Suppressor macrophage treated with lipopolysaccharide for 1 hour (primary cell): ENCODE measurements around the gene RGS5.

Source experiments
- DNase-seq, 3 donors: peaks; one replicate each; pipeline ENCODE4 v3.0.0-alpha.2; 2020 to 2022

The RGS5 gene

DNA sequence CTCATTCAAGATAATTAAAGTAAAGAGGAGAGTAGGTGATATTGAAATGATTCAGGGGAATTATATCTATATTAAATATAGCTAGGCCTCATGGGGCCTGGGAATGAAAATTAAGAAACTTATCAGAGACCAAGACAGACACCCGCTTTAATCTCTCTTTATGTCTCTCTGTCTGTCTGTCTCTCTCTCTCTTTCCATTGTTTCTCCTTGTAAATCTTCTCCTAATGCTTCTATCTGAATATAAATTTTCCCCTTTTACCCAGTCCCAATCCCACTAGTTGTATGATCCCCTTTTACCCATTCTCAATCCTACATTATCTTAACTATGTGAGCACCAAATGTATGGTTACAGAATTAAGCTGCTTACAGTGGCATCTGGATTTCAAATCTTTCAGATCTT is 61.2 kb downstream of the RGS5 start:
- DNase-seq, result no peak

DNA sequence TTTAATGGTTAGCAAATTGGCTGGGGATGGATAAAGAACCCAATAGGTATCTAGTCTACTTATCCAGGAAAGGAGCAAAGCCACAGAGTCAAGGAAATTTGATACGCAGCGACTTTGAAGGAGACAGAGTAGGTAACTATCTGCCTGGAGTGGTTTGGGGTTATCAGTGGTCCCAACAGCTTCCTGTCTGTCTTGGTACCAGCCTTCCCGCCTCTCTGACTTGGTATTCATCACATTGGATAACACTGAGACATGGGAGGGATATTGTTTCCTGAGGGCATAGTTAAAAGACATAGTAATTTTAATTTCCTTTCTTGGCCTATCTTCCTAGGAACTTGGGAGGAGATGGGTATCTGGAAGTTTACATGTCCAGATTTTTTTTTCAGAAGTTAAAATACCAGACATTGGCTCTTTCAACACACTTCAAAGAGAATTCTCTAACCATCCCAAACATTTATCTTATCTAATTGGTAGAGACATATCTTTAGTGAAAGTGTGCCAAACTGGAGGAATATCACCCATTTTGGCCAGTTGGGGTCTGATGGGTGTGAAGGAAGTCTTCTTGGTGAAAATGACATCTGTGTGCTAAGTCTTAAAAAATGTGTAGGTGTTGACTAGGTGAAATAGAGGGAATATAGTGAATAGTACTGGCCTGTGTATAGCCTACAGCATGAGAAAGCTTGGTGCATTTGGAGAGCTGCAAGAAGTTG is 65.0 kb downstream of the RGS5 start:
- DNase-seq, result no peak

DNA sequence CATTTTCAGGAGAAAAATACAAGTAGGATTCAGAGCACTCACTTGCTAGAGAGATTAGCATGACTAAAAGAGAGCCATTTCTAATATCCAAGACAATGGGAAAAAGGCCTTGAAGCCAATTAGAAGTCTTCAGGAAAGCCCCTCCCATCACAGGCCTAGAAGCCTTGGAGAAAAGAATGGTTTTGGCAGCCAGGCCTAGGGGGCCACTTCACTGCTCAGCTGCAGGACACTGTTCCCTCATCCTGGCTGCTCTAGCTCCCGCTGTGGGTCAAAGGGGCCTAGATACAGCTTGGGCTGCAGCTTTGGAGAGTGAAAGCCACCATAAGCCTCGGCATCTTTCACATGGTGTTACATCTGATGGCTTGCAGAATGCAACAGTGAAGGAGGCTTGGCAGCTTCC is 70.7 kb downstream of the RGS5 start:
- DNase-seq, result no peak

DNA sequence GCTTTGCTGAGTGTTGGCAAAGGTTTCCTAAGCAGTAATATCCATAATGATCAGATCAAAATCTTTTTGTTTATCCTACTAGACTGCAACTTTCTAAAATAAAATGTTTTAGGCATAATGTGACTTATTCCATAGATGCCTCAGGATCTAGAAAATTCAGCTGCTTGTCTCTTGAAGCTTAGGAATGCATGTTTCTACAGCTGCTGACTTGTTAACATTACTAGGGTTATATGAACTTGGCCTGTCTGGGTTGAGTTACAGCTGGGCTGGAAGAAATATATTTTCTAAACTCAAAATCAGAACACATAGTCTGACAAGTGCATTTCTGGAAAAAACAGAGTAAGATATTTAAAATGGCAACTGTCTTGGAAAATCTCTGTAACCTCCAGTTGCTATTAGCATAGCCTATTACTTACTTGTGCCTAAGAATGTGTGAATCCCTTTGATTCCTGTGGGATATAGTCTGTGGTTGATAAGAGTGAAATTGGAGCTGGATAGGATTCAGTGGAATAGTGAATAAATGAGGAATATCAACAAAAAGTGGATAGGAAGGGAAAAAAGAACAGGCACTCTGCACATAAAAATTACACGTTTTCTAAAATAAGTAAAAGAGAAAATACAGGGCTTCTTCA is 72.4 kb downstream of the RGS5 start:
- no peak for DNase-seq

DNA sequence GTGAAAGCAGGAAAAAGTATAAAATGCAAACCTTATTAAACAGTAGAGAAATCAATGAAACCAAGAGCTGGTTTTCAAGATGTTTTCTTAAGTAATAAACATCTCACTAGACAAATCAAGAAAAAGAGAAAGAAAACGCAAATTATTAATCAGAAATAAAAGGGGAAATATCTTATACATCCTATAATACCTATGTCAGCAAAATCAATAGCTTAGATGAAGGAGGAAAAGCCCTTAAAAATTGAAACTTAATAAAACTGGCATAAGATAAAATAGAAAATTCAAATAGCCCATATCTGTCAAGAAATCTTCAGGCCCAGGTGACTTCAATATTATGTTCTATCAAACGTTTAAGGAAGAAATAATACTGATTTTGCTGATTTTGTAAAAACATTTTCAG is 74.4 kb downstream of the RGS5 start:
- no peak for DNase-seq

DNA sequence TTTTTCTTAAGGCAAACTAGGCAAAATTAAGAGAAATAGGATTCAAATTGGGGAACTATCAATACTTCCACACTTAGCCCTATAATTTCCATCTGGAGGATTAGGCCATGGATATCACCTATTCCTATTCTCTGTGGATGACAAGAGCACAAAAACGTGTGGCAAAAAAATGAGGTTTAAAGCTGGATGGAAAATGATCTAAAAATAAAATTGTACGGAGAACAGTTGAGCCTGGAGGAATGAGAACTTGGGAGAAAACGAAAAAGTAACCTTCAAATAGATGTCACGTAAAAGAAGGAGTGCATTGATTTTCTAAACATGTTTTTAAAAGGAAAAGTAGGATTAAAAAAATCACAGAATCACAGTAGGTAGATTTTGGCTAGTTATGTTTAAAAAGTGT is 77.9 kb downstream of the RGS5 start:
- no peak for DNase-seq

DNA sequence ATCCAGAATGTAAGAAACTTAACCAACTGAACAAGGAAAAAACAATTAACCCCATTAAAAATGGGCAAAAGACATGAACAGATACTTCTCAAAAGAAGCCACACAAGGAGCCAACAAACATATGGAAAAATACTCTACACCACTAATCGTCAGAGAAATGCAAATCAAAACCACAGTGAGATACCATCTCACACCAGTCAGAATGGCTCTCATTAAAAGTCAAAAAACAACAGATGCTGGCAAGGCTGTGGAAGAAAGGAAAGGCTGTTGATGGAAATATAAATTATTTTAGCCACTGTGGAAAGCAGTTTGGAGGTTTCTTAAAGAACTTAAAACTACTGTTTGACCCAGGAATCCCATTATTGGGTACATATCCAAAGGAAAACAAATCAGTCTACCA is 82.3 kb downstream of the RGS5 start:
- no peak for DNase-seq

DNA sequence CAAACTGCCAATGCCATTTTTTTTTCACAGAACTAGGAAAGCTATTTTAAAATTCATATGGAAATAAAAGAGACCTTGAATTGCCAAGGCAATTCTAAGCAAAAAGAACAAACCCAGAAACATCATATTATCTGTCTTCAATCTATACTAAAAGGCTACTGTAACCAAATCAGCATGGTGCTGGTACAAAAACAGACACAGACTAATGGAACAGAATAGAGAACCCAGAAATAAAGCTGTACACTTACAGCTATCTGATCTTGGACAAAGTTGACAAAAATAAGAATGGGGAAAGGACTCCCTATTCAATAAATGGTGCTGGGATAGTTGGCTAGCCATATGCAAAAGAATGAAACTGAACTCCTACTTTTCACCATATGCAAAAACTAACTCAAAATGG is 83.0 kb downstream of the RGS5 start:
- no peak for DNase-seq

DNA sequence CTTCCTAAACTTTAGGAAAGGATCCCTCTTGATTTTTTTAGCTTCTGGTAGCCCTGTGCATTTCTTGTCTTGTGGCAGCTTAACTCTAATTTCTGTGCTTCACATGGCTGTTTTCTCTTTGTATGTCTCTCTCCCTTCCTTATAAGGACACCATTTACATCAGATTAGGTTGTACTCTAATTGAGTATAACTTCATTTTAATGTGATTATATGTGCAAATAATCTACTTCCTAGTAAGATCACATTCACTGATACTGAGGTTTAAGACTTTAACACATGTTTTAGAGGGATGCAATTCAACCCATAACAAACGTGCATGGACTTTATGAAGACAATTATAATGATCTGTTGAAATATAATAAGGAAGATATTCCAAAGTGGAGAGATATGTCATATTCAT is 86.8 kb downstream of the RGS5 start:
- no peak for DNase-seq

DNA sequence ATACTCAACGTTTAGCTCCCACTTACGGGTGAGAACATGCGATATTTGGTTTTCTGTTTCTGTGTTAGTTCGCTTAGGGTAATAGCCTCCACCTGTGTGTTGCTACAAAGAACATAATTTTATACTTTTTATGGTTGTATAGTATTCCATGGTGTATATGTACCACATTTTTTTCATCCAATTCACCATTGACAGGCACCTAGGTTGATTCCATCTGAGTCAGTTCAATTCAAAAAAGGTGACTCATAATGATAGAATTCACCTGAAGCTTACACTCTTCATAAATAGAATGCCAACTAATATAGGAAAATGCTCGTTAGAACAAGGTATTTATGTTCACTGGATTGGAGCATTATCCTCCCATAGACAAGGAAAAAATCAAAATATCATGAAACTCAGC is 95.1 kb downstream of the RGS5 start:
- DNase-seq, result no peak

DNA sequence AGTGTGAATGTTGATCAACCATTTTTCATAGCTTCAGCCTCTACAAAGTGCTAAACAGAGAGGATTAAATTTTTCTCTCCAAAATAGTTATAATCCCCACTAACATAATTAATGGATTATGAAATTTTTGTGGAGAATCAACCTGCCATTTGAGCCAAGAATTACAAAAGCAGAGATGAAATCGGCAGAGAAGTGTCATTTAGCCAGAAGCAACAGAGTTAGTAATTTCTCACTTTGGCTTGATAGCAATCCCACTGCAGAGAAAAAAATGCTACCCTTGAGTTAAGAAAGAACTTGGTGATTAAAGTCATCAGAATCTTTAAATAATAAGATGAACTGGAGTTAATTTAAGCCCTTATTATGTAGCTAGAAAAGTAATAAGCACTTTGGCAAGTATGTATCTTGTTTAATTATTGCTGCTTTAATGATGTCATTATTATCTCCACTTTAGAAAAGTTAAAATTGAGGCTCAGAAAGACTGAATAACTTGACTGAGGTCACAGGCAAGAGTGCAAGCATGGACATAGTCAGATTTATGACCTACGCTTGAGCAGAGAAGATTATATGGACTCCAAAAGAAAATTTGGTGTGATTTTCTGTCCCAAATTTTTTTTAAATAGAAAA is 96.2 kb downstream of the RGS5 start:
- DNase-seq, result no peak

DNA sequence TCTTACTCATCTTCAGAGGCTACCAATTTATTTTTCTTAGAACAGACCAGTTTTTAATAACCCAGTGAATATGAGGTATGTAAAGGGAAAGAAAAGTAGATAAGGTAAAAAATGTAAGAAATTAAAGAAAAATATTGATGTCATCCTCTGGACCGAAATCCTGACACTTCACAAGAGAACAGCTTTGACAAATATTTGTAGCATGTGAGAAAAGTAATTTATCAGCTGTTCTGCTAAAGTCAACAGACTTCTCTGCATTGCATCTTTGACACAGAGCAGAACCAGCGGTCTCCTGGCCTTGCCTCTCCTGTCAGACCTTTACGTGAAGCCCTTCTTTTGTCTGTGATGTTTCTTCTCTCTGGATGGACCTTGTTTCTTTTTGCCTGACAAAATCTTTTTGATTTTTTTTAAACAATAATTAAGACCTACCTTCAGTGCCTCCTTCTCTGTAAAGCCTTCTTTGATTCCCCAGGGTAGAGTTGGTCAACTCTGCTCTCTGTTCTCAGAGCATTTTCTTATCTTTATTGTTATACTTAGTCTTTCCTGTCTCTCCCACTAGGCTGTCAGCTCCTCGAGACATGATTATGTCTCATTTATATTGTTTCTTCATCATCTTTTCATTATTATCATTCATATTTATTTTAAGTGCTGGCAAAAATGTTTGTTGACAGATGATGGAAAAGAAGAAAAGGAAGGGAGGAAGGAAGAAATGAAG is 98.2 kb downstream of the RGS5 start:
- no peak for DNase-seq

DNA sequence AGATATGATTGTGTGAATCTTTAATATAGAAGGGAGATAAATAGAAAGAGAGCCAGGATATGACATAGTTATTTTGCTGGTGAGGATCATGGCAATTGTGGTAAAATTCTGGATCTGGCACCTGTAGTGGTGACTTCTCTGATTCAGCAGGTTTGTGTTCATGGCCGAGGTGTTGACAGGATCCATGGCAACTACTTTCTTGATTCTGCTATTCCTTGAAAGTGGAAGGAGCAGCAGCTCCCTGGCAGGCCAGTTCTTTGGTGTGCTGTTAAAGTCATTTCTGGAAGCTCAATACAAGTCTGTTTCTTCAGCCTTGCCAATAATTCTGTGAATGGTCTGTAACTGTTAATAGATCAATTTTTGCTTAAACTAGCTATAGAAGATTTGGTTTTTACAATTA is 100.1 kb downstream of the RGS5 start:
- DNase-seq, result no peak

DNA sequence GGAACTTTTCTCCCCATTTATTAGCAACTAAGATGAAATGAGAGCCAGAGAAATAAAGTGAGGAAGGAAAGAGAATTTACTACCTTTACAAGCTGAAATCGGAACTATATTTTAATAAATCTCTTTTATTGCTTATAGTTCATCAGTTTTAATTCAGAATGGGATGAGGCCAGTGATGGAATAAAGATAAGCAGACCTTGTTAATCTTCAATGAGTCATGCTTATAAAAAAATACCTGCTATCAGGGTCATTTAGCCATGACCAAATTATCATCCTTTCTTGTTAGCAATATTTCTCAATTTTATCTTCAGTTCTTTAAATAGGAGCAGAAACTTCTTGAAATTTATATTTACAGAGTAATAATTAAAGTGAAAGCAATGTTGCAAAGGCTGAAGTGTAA is 107.5 kb downstream of the RGS5 start:
- no peak for DNase-seq

DNA sequence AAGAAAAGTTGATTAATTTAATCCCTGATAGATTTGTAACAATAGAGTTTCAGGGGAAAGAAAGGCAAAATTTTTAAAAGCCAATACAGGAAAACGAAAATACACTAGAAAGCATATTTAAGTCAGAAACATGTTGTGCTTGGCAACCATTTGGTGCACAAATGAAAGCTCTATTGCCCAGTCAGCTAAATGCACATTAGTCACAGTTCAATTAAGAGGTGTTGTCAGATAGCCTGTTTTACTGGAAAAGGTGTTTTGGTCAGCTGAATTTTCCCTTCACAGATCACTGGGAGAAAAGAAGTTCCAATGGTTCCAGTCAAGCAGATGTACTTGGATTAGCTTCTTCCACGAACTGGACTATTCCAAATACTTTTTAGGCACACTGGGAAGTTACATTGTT is 108.1 kb downstream of the RGS5 start:
- DNase-seq, result no peak

DNA sequence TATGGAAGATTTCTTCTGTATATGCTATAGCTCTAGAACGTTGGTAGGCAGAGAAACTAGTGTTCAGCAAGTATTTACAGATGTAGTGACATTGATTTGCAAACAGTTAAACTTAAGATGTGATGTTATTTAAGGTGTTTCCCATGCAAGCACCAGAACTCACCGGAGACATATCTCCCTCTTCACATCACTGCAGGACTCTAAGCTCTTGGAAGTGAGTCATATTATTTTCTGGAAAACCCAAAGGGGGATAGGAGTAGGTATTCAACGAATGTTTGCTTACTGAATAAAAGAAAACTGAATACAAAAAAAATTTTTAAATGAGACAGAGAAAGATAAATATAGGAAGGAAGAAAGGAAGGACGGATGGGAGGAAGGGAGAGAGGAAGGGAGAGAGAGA is 108.5 kb downstream of the RGS5 start:
- no peak for DNase-seq

DNA sequence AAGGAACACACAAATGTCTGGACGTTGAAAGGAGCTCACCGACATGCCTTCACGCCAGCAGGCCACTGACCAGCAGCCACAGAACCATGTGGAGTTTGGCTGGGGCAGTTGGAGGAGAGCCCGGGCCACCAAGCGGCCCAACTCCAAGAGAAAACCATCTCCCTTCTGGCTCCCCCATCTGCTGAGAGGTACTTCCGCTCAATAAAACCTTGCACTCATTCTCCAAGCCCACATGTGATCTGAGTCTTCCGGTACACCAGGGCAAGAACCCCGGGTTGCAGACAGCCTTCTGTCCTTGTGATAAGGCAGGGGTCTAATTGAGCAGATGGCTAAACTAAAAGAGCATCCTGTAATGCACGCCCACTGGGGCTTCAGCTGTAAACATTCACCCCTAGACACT is 109.1 kb downstream of the RGS5 start:
- DNase-seq, result no peak

DNA sequence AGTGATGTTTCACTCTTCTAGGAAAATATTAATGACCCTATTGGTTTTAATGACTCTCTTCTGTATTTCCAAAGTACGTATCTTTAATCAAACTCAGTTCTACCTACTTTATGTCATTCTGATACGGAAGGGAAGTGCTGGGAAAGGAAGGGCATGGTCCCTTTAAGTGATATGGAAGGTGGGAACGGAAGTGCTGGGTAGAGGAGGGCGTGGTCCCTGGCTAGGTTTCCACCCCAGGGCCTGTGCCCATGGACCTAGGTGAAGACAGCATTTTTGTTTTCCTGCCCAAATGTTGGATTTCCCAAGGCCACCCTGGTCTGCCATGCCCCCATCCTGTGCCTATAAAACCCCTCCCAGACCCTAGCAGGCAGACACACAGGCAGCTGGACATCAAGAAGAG is 109.5 kb downstream of the RGS5 start:
- DNase-seq, result no peak
